Measurements from ENCODE around the gene TFAP2B.

DNA sequence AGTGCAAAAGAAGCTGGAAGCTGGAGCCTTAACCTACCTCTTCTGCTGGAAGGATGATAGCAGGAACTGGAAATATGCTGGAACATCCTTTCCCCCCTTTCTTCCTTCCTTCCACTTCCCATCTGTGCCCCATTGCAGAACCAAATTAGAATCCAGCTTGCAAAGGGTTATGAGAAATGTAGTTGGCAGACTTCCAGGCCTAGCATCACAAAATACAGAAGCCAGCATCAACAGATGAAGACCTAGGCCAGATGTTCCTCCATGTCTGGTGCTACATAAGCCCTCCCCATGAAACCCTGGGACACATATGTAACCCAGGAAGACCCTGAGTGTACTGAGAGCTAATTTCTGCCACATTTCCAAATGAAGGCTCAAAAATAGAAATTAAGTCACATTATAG lies 40.0 kb upstream of the TFAP2B start:
- no peak for TF ChIP-seq CTCF (IDR thresholded peaks at IDR 0.05; ENCODE audit: low read depth, low read length)
- no peak for TF ChIP-seq POLR2A (IDR thresholded peaks at IDR 0.05; ENCODE audit: extremely low read depth, insufficient read length)
- TF ChIP-seq MAX (IDR thresholded peaks at IDR 0.05; ENCODE audit: low read depth, low read length) = no peak
- no peak for TF ChIP-seq MYC (IDR thresholded peaks at IDR 0.05; ENCODE audit: low read depth, low read length)
